Measurements from ENCODE around the gene NDUFS6. TPM values are rescaled to one million over a fixed set of nuclear protein-coding genes. Genes with fewer than 3 reads are reported as not detected.

Gene NDUFS6
- total and polyA plus RNA-seq, 8 donors, result 12.8 to 95.0 (median 86.0) TPM; not detected in 1

GRCh38 chr5:1763548-1763911 is 37.7 kb upstream of the NDUFS6 start:
- Histone ChIP-seq H3K4me3 (no peak overlapping the region), H3K9me3 (peaks cover 0 to under 1% (median 0%) of the 10 kb centered on the region in 4 donors), H3K36me3 (no peaks in the 10 kb centered on the region), H3K4me1 (no peaks in the 10 kb centered on the region), H3K27ac (no peak overlapping the region), H3K27me3 (peaks cover 0 to 67% (median 8%) of the 10 kb centered on the region in 3 donors)
- intact Hi-C loops (cut with DNase I; ENCODE audit: low total_unique reads), result loop anchor here (10.0 kb wide), 1 partner anchor 281 kb away; no protein-coding TSS in a partner anchor
- 25 to 36% (median 27%) methylated on average over 10 to 15 of the region's 15 CpGs for WGBS, 5 donors
- TF ChIP-seq, protein P1, sequence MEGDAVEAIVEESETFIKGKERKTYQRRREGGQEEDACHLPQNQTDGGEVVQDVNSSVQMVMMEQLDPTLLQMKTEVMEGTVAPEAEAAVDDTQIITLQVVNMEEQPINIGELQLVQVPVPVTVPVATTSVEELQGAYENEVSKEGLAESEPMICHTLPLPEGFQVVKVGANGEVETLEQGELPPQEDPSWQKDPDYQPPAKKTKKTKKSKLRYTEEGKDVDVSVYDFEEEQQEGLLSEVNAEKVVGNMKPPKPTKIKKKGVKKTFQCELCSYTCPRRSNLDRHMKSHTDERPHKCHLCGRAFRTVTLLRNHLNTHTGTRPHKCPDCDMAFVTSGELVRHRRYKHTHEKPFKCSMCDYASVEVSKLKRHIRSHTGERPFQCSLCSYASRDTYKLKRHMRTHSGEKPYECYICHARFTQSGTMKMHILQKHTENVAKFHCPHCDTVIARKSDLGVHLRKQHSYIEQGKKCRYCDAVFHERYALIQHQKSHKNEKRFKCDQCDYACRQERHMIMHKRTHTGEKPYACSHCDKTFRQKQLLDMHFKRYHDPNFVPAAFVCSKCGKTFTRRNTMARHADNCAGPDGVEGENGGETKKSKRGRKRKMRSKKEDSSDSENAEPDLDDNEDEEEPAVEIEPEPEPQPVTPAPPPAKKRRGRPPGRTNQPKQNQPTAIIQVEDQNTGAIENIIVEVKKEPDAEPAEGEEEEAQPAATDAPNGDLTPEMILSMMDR (IDR thresholded peaks at IDR 0.05), result peak in 4 of 7 experiments; percentile 14 to 44 (median 22)
- TF ChIP-seq EP300 (IDR thresholded peaks at IDR 0.05), result no peak
- DNase-seq, result peak in 1 of 2 donors; percentile 72

DNA sequence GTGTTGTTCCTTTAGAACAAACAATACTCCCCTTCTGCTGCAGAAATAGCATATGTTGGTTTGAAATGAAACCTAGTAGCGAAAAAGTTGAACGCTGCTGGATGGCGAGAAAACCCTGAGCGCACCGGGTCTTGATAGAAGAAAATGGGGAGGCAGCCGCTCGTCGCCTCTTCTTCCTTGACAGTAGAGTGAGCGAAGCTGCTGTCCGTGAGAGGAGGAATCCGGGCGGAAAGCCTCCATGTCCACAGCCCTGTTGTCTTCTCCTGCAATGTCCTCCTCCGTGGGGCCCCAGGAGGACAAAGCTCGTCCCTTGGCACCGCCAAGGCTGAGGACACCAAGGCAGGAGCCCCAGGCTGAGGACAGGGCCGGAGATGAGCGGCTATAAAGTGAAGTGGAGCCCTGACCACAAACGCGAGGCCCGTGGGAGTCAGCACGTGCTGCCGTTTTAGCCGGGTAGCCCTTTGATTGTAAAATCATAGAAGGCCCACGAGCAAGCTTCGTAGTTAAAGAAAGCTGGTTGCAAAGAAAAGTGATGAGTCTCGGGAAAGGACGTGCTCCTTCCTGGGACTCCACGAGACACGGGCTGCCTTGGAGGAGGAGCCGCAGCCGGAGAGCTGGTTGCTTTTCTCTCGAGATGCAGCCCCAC is 37.1 kb upstream of the NDUFS6 start:
- H3K36me3 ChIP-seq, result no peaks in the 10 kb centered on the region
- no peaks in the 10 kb centered on the region for H3K4me1 ChIP-seq
- TF ChIP-seq EP300 (IDR thresholded peaks at IDR 0.05) (no peak), POLR2AphosphoS5 (IDR thresholded peaks at IDR 0.05) (no peak), POLR2A (IDR thresholded peaks at IDR 0.05) (no peak)
- TF ChIP-seq, protein P1 (IDR thresholded peaks at IDR 0.05), result no peak
- no peak overlapping the region for H3K27ac ChIP-seq
- H3K27me3 ChIP-seq, result peaks cover 0 to 67% (median 8%) of the 10 kb centered on the region in 3 donors
- no peak for DNase-seq
- WGBS, 5 donors, result 78 to 82% (median 80%) methylated on average over 31 to 32 of the region's 32 CpGs
- no peaks in the 10 kb centered on the region for H3K9me3 ChIP-seq
- intact Hi-C loops (cut with DNase I; ENCODE audit: low total_unique reads), result loop anchor here (10.0 kb wide), 1 partner anchor 281 kb away; no protein-coding TSS in a partner anchor
- no peak overlapping the region for H3K4me3 ChIP-seq

DNA sequence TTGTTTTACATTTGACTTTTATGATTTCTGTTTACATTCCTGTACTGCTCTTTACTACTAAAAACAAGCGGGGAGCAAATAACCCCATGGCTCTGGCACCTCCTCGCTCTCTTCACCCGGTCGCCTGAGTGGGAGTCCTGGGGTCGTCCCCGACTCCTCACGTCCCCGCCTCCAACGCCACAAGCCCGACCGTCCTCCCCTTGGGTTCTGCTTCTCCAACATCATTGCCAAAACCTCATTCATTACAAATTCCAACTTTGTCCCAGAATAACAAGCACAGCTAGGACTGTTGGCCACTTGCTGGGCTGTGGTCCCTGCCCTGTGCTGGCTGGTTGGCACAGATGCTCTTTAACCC is 36.6 kb upstream of the NDUFS6 start:
- no peak overlapping the region for H3K27ac ChIP-seq
- DNase-seq, result no peak

GRCh38 chr5:1765141-1765879 is 35.9 kb upstream of the NDUFS6 start:
- H3K9me3 ChIP-seq, result no peaks in the 10 kb centered on the region
- no peak for DNase-seq
- H3K27me3 ChIP-seq, result peaks cover 0 to 77% (median 8%) of the 10 kb centered on the region in 3 donors
- no peak overlapping the region for H3K27ac ChIP-seq
- TF ChIP-seq POLR2A (IDR thresholded peaks at IDR 0.05) (no peak), POLR2AphosphoS5 (IDR thresholded peaks at IDR 0.05) (no peak), EP300 (IDR thresholded peaks at IDR 0.05) (no peak)
- TF ChIP-seq, protein P1 (IDR thresholded peaks at IDR 0.05), result no peak
- intact Hi-C loops (cut with DNase I; ENCODE audit: low total_unique reads), result loop anchor here (10.0 kb wide), 1 partner anchor 279 kb away; no protein-coding TSS in a partner anchor
- no peaks in the 10 kb centered on the region for H3K36me3 ChIP-seq
- H3K4me3 ChIP-seq, result no peak overlapping the region
- no peaks in the 10 kb centered on the region for H3K4me1 ChIP-seq
- WGBS, 5 donors, result 74 to 85% (median 83%) methylated on average over 9 to 15 of the region's 15 CpGs

More for the DNA sequence above, 36.6 kb upstream of the NDUFS6 start:
- Histone ChIP-seq H3K9me3 (no peaks in the 10 kb centered on the region), H3K36me3 (no peaks in the 10 kb centered on the region), H3K4me3 (no peak overlapping the region), H3K4me1 (no peaks in the 10 kb centered on the region), H3K27me3 (peaks cover 0 to 72% (median 8%) of the 10 kb centered on the region in 3 donors)
- WGBS, 5 donors, result 71 to 87% (median 81%) methylated on average over 11 of the region's 11 CpGs
- TF ChIP-seq POLR2AphosphoS5 (IDR thresholded peaks at IDR 0.05), result no peak
- no peak for TF ChIP-seq EP300 (IDR thresholded peaks at IDR 0.05)
- TF ChIP-seq, protein P1 (IDR thresholded peaks at IDR 0.05), result no peak
- TF ChIP-seq POLR2A (IDR thresholded peaks at IDR 0.05), result no peak
- intact Hi-C loops (cut with DNase I; ENCODE audit: low total_unique reads), result loop anchor here (10.0 kb wide), 1 partner anchor 280 kb away; no protein-coding TSS in a partner anchor
